Stomach (tissue), 9 donors: ENCODE data around the gene CAMK2N1. TPM values are rescaled to one million over a fixed set of nuclear protein-coding genes. Genes with fewer than 3 reads are reported as not detected.
A peak's percentile ranks its signal among the peaks of the same experiment; 100 is the strongest.

ENCODE experiments used
- DNase-seq, 2 donors: peaks; one replicate each; pipeline versions ENCODE4 v3.0.0 to v3.0.0-alpha.2; 2013 to 2019
- H3K27ac ChIP-seq, 5 donors: fragments of 200-600 bp in 4 of 5; sonication (generic) in 4 of 5; one replicate each; pipeline ENCODE4 v1.5.1; 2013 to 2019; ENCODE audit warnings: mild to moderate bottlenecking in 1 of 5, moderate library complexity in 1 of 5
- H3K27me3 ChIP-seq, 3 donors: fragments of 200-600 bp; sonication (generic); one replicate each; pipeline ENCODE4 v1.5.1; 2017 to 2019; ENCODE audit warnings: mixed run types in 1 of 3
- H3K36me3 ChIP-seq, 4 donors: fragments of 200-600 bp; sonication (generic); 1 replicate in 3 of 4; 2 replicates in 1 of 4; pipeline ENCODE4 v1.5.1; 2016 to 2019
- H3K4me1 ChIP-seq, 4 donors: fragments of 200-600 bp; sonication (generic); one replicate each; pipeline ENCODE4 v1.5.1; 2016 to 2019
- H3K4me3 ChIP-seq, 4 donors: fragments of 200-600 bp; sonication (generic) in 3 of 4; one replicate each; pipeline ENCODE4 v1.5.1; 2016 to 2019; ENCODE audit warnings: mild to moderate bottlenecking in 1 of 4
- H3K9me3 ChIP-seq, 4 donors: fragments of 200-600 bp; sonication (generic); one replicate each; pipeline ENCODE4 v1.5.1; 2016 to 2019
- CTCF ChIP-seq, 7 experiments: fragments of 450-650 bp in 4 of 7; fragments of 200-600 bp in 3 of 7; sonication (generic) in 3 of 7; IDR thresholded peaks; one replicate each; pipeline ENCODE4 v1.5.1; 2016 to 2019; ENCODE audit warnings: antibody characterized with exemption in 7 of 7, control low read depth in 2 of 7, mild to moderate bottlenecking in 1 of 7
- EP300 ChIP-seq: sonication (generic); formaldehyde crosslinking; IDR thresholded peaks from one replicate; pipeline ENCODE4 v1.6.1; 2017; ENCODE audit warnings: antibody characterized with exemption
- POLR2A ChIP-seq, 4 donors: fragments of 450-650 bp; IDR thresholded peaks; one replicate each; pipeline ENCODE4 v1.6.1; 2016; ENCODE audit warnings: antibody characterized with exemption in 4 of 4, control low read depth in 2 of 4, mild to moderate bottlenecking in 1 of 4, moderate library complexity in 1 of 4
- POLR2AphosphoS5 ChIP-seq, 3 donors: sonication (generic); formaldehyde crosslinking; IDR thresholded peaks; one replicate each; pipeline ENCODE4 v1.6.1; 2016; ENCODE audit warnings: antibody characterized with exemption in 3 of 3
- whole genome bisulfite sequencing, 5 donors: extraction: QIAGEN DNeasy Blood & Tissue Kit in 3 of 5; methylation state at CpG; one replicate each; pipeline versions ENCODE4 v1.1.5 to v1.1.7; 2013 to 2018; 5-methylcytosine and 5-hydroxymethylcytosine counted together
- intact Hi-C: fragments of 100-400 bp; cut with DNase I; formaldehyde crosslinking; loops from one replicate; pipeline ENCODE4 v1.15.1; 2023; ENCODE audit warnings: low total_unique reads
- polyA plus RNA-seq, 3 donors: library from polyadenylated mRNA; stranded (reverse); fragments of 200-250 nt; gene quantifications; one replicate each; pipeline ENCODE4 v1.2.3, GENCODE V29; 2013
- total RNA-seq, 5 donors: library from RNA; depleted of rRNA; stranded (reverse); fragments of >200 nt; gene quantifications; one replicate each; pipeline versions ENCODE4 v1.1.0 to v1.2.3, GENCODE V29; 2014 to 2016
- donor health status: healthy with polysubstance abuse.
- donor health status: Bipolar disorder and iron deficiency.
- donor health status: healthy.

CAMK2N1 gene
- total and polyA plus RNA-seq, 8 donors: 8.2 to 195 (median 12.9) TPM

DNA sequence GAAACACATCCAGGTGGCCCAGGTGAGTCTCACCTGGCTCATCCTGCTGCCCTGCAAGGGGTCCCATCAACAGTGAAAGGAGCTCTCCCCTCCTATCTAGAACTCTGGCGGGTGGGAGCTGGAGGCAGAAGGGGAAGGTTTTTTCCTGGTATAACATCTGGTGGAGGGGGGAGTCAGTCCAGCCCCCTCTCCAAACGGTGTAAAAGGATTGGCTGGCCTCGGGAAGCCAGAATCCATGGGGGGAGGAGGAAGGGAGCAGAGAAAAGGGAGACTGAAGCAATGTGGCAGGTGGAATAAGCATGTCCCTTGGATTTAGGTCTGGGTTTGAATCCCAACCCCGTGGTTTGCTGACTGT is 1.2 kb upstream of the CAMK2N1 start:
- DNase-seq: no peak
- intact Hi-C loops: no loop called here
- TF ChIP-seq POLR2AphosphoS5 (IDR thresholded peaks at IDR 0.05) (no peak), POLR2A (IDR thresholded peaks at IDR 0.05) (no peak), CTCF (IDR thresholded peaks at IDR 0.05) (no peak)
- peaks cover 0 to 67% (median 35%) of the 10 kb centered on the region in 3 donors for H3K27me3 ChIP-seq
- peak overlapping the region in 2 of 5 donors; percentile 87 to 92 for H3K27ac ChIP-seq
- H3K4me3 ChIP-seq: peak overlapping the region in 3 of 4 donors; percentile 68 to 78 (median 71)
- peaks cover 22 to 45% (median 39%) of the 10 kb centered on the region in 4 donors for H3K4me1 ChIP-seq
- H3K36me3 ChIP-seq: no peaks in the 10 kb centered on the region
- no peaks in the 10 kb centered on the region for H3K9me3 ChIP-seq
- 9 to 28% (median 20%) methylated on average over 4 of the region's 4 CpGs for WGBS, 5 donors

GRCh38 chr1:20486457-20487235 is 636 bp upstream of the CAMK2N1 start:
- Histone ChIP-seq H3K36me3 (no peaks in the 10 kb centered on the region), H3K4me1 (peaks cover 22 to 48% (median 42%) of the 10 kb centered on the region in 4 donors), H3K27me3 (peaks cover 0 to 73% (median 35%) of the 10 kb centered on the region in 3 donors), H3K4me3 (peak overlapping the region; percentile 54 to 78 (median 70)), H3K9me3 (no peaks in the 10 kb centered on the region), H3K27ac (peak overlapping the region; percentile 65 to 92 (median 87))
- intact Hi-C loops: no loop called here
- peak; percentile 53 to 95 for DNase-seq
- WGBS, 5 donors: 1 to 3% (median 1%) methylated on average over 20 to 51 of the region's 51 CpGs
- TF ChIP-seq POLR2A (IDR thresholded peaks at IDR 0.05) (no peak), POLR2AphosphoS5 (IDR thresholded peaks at IDR 0.05) (peak in 1 of 3 donors; percentile 13)

DNA sequence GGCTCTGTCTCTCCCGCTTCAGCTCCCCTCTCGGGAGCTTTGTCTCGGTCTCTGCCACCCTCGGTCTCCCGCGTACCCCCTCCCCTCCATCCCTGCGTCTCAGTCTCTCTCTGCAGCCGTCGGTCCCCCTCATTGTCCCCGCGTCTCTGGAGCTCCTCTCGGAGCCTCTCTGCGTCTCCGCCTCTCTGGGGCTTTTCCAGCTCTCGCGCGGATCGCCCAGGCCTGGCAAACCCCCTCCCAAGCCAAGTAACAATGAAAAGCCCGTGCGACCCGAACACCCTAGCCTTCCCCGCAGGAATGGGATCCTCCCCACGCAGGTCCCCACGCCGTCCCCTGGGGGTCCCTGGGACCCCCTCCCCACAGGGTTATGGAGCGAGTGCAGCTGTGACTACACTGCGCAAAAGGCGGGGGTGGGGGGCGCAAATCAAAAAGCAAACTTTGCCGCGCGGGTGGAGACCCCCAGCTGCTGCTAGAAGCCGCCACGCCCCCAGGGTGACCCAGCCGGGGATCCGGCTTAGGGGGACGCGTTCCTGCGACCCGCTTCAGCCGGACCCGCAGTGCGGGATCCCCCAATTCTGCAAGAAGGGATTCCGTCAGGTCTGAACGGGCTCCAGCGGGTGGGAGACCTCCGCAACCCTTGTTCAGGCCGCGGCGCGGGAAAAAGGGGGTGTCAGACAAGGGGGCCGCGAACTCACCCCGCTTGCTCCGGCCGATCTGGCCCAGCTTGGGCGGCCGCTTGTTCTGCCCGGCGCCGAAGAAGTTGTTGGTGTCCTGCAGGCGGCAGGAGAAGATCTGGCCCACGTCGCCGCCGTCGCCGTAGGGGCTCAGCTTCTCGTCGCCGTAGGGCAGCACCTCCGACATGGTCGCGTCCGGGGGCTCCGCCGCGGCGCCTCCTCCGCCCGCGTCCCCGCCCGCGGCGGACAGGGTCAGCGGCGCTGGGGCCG is 1.2 kb downstream of the CAMK2N1 start:
- peak in 1 of 2 donors; percentile 57 for DNase-seq
- H3K36me3 ChIP-seq: no peaks in the 10 kb centered on the region
- 1 to 2% (median 1%) methylated on average over 42 to 89 of the region's 89 CpGs for WGBS, 5 donors
- peak overlapping the region; percentile 45 to 92 (median 76) for H3K27ac ChIP-seq
- H3K4me1 ChIP-seq: peaks cover 22 to 65% (median 47%) of the 10 kb centered on the region in 4 donors
- TF ChIP-seq EP300 (no peak), POLR2AphosphoS5 (IDR thresholded peaks at IDR 0.05) (no peak), CTCF (IDR thresholded peaks at IDR 0.05) (no peak), POLR2A (IDR thresholded peaks at IDR 0.05) (no peak)
- peak overlapping the region; percentile 54 to 78 (median 70) for H3K4me3 ChIP-seq
- H3K27me3 ChIP-seq: peaks cover 0 to 77% (median 35%) of the 10 kb centered on the region in 3 donors
- intact Hi-C loops: no loop called here
- no peaks in the 10 kb centered on the region for H3K9me3 ChIP-seq

GRCh38 chr1:20483833-20484518 is 2.0 kb downstream of the CAMK2N1 start:
- TF ChIP-seq POLR2AphosphoS5 (IDR thresholded peaks at IDR 0.05): no peak
- TF ChIP-seq EP300: no peak
- TF ChIP-seq POLR2A (IDR thresholded peaks at IDR 0.05): no peak
- no peak for TF ChIP-seq CTCF (IDR thresholded peaks at IDR 0.05)
- peaks cover 0 to 78% (median 35%) of the 10 kb centered on the region in 3 donors for H3K27me3 ChIP-seq
- H3K27ac ChIP-seq: peak overlapping the region in 4 of 5 donors; percentile 45 to 92 (median 72)
- peak in 1 of 2 donors; percentile 60 for DNase-seq
- H3K4me1 ChIP-seq: peaks cover 22 to 66% (median 47%) of the 10 kb centered on the region in 4 donors
- no peaks in the 10 kb centered on the region for H3K36me3 ChIP-seq
- H3K9me3 ChIP-seq: no peaks in the 10 kb centered on the region
- WGBS, 5 donors: 2 to 4% (median 3%) methylated on average over 36 to 58 of the region's 58 CpGs
- intact Hi-C loops: no loop called here
- peak overlapping the region; percentile 54 to 78 (median 70) for H3K4me3 ChIP-seq
